Activated T-helper 9 cell treated with anti-CD3 and anti-CD28 coated beads, Interleukin-2, amount 50 U/mL, for 16 hours (primary cell): Measurements from ENCODE around the gene PRB3.

ENCODE experiments used
- DNase-seq: peaks from one replicate; pipeline ENCODE4 v3.0.0-alpha.2; 2020; ENCODE audit warnings: low read depth

PRB3 gene

GRCh38 chr12:11269607-11270006 lies at the start of gene PRB3:
Gene PRB3, minus strand, starts transcription at chr12:11269707. Its CDS starts 38 bp downstream, at chr12:11269669.
- no peak for DNase-seq

GRCh38 chr12:11310336-11310735 lies 40.8 kb upstream of the PRB3 start, which contains the start of gene PRB4:
Gene PRB4, minus strand, starts transcription at chr12:11310436. Its CDS starts 38 bp downstream, at chr12:11310398.
- DNase-seq: no peak

GRCh38 chr12:11307143-11307542 lies 37.6 kb upstream of the PRB3 start:
- no peak for DNase-seq

- no peak for DNase-seq
These were observed 3.9 kb upstream of the PRB3 start for GRCh38 chr12:11273449-11273848.

GRCh38 chr12:11264501-11264900 lies 5.0 kb downstream of the PRB3 start:
- no peak for DNase-seq

GRCh38 chr12:11246489-11246888 lies 23.0 kb downstream of the PRB3 start:
- no peak for DNase-seq

- no peak for DNase-seq
These were observed 26.9 kb downstream of the PRB3 start for GRCh38 chr12:11242656-11243055.

GRCh38 chr12:11240348-11240930 lies 29.1 kb downstream of the PRB3 start:
- DNase-seq: no peak

GRCh38 chr12:11238275-11238674 lies 31.2 kb downstream of the PRB3 start:
- DNase-seq: no peak

GRCh38 chr12:11233532-11233931 lies 36.0 kb downstream of the PRB3 start:
- no peak for DNase-seq

GRCh38 chr12:11228296-11228879 lies 41.1 kb downstream of the PRB3 start:
- no peak for DNase-seq

GRCh38 chr12:11227373-11227772 lies 42.1 kb downstream of the PRB3 start:
- no peak for DNase-seq
